Gastroesophageal sphincter (tissue), 3 donors: Measurements from ENCODE around the gene PXT1.

Experiments
- POLR2A ChIP-seq, 2 donors: fragments of 450-650 bp; IDR thresholded peaks; one replicate each; pipeline ENCODE4 v1.6.1; 2017; ENCODE audit warnings: antibody characterized with exemption in 2 of 2, mild to moderate bottlenecking in 2 of 2, moderate library complexity in 1 of 2
- TF ChIP-seq, protein P1 (sequence below), 4 experiments: fragments of 200-600 bp in 2 of 4; fragments of 450-650 bp in 2 of 4; sonication (generic) in 1 of 4; IDR thresholded peaks; one replicate each; pipeline ENCODE4 v1.5.1; 2017 to 2019; ENCODE audit warnings: antibody characterized with exemption in 4 of 4, mild to moderate bottlenecking in 2 of 4, moderate library complexity in 2 of 4

DNA sequence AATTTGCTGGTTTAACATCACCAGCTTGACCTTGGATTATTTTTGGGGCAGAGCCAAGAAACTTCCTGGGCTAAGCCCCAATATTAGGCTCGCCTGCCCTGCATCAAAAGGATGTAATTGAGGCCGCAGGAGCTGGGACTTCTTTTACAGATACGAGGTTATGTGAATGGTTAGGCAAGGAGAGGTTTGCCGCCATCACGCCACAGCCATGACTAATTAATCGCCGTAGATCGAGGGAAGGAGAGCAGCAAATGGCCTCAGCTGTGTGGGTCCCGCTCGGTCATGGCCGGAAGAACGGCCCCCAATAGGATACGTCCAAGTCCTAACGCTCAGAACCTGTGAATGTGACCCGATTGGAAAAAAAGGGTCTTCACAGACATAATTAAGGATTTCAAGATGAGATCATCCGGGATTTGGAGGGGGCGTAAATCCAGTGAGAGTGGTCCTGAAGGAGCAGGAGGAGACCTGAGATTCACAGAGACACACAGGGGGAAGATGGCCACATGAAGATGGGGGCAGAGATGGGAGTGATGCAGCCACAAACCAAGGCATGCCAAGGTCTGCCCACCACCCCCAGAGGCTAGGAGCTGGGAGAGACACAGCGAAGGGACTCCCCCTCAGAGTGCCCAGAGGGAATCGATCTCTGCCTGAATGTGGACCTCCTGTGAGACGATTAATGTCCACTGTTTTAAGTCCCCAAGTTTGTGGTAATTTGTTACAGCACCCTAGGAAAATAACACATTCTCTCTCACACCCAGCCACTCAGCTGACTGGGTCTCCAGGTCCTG, 96.0 kb downstream of the PXT1 start:
- TF ChIP-seq POLR2A (IDR thresholded peaks at IDR 0.05) = no peak
- TF ChIP-seq, protein P1, sequence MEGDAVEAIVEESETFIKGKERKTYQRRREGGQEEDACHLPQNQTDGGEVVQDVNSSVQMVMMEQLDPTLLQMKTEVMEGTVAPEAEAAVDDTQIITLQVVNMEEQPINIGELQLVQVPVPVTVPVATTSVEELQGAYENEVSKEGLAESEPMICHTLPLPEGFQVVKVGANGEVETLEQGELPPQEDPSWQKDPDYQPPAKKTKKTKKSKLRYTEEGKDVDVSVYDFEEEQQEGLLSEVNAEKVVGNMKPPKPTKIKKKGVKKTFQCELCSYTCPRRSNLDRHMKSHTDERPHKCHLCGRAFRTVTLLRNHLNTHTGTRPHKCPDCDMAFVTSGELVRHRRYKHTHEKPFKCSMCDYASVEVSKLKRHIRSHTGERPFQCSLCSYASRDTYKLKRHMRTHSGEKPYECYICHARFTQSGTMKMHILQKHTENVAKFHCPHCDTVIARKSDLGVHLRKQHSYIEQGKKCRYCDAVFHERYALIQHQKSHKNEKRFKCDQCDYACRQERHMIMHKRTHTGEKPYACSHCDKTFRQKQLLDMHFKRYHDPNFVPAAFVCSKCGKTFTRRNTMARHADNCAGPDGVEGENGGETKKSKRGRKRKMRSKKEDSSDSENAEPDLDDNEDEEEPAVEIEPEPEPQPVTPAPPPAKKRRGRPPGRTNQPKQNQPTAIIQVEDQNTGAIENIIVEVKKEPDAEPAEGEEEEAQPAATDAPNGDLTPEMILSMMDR (IDR thresholded peaks at IDR 0.05) = no peak
